B cell (primary cell): ENCODE results near the gene NIT2. TPM values are rescaled to one million over a fixed set of nuclear protein-coding genes. Genes with fewer than 3 reads are reported as not detected.

ENCODE experiments used
- ATAC-seq: fragments of 200-7000 bp; cut with Tn5 transposase; one replicate; pipeline ENCODE4 v1.10.0; 2021; ENCODE audit warnings: low read depth, mild to moderate bottlenecking, moderate number of reproducible peaks, moderate library complexity
- CTCF ChIA-PET: fragments of 350-600 bp; sonication (Branson Sonifier 250); formaldehyde crosslinking; loops from one replicate; lab custom pipeline; 2021; ENCODE audit warnings: antibody characterized with exemption, inconsistent platforms; lab: Charles Lee
- POLR2A ChIA-PET: fragments of 350-600 bp; sonication (Branson Sonifier 250); formaldehyde crosslinking; loops from one replicate; lab custom pipeline; 2021; ENCODE audit warnings: antibody characterized with exemption; lab: Charles Lee
- DNase-seq: peaks from one replicate; pipeline ENCODE4 v3.0.0; 2013
- H2AFZ ChIP-seq: 2 replicates; pipeline ENCODE4 v1.6.1; 2012; ENCODE audit warnings: mild to moderate bottlenecking, low read depth, low read length; ENCODE audit not compliant: insufficient read depth, poor library complexity, severe bottlenecking
- H3K27ac ChIP-seq, 2 donors: 1 replicate in 1 of 2; 2 replicates in 1 of 2; pipeline ENCODE4 v1.5.1; 2012 to 2013; ENCODE audit warnings: low read length in 2 of 2, mild to moderate bottlenecking in 2 of 2, moderate library complexity in 1 of 2
- H3K27me3 ChIP-seq, 4 experiments: fragments of 200-600 bp in 1 of 4; sonication (generic) in 1 of 4; replicated peaks in 1 of 4; 1 replicate in 2 of 4; 2 replicates in 2 of 4; pipeline versions ENCODE4 v1.6.1 to v1.7.0; 2013 to 2016; ENCODE audit warnings: low read length in 3 of 4, mild to moderate bottlenecking in 2 of 4, mixed read lengths in 1 of 4, moderate library complexity in 1 of 4; ENCODE audit not compliant: insufficient read depth in 4 of 4, control insufficient read depth in 3 of 4; ENCODE audit errors: control extremely low read depth in 1 of 4
- H3K36me3 ChIP-seq, 2 experiments: replicated peaks in 1 of 2; 1 replicate in 1 of 2; 2 replicates in 1 of 2; pipeline versions ENCODE4 v1.6.1 to v1.7.1; 2013; ENCODE audit warnings: low read length in 1 of 2; ENCODE audit not compliant: insufficient read depth in 2 of 2, control insufficient read depth in 1 of 2; ENCODE audit errors: control extremely low read depth in 1 of 2, extremely low read depth in 1 of 2
- H3K4me1 ChIP-seq, 2 donors: fragments of 200-600 bp in 1 of 2; sonication (generic) in 1 of 2; 1 replicate in 1 of 2; 2 replicates in 1 of 2; pipeline versions ENCODE4 v1.5.1 to v1.6.1; 2013 to 2017; ENCODE audit warnings: low read length in 2 of 2; ENCODE audit not compliant: control insufficient read depth in 2 of 2, insufficient read depth in 2 of 2
- H3K4me2 ChIP-seq: replicated peaks from 2 replicates; pipeline ENCODE3; 2012; ENCODE audit warnings: mild to moderate bottlenecking, low read depth, low read length; ENCODE audit not compliant: poor library complexity, severe bottlenecking
- H3K4me3 ChIP-seq, 5 experiments: fragments of 200-600 bp in 1 of 5; sonication (generic) in 1 of 5; 1 replicate in 3 of 5; 2 replicates in 2 of 5; pipeline versions ENCODE4 v1.5.1 to v1.7.0; 2011 to 2016; ENCODE audit warnings: low read length in 4 of 5, mild to moderate bottlenecking in 4 of 5, low read depth in 2 of 5, control low read depth in 1 of 5, moderate library complexity in 1 of 5; ENCODE audit not compliant: insufficient read depth in 1 of 5; ENCODE audit errors: control extremely low read depth in 1 of 5, extremely low read depth in 1 of 5
- H3K79me2 ChIP-seq: fragments of 200-600 bp; sonication (generic); one replicate; pipeline ENCODE4 v1.6.0; 2016; ENCODE audit warnings: low read length; ENCODE audit not compliant: control insufficient read depth, insufficient read depth
- H3K9ac ChIP-seq: fragments of 200-600 bp; sonication (generic); 2 replicates; pipeline ENCODE4 v1.6.1; 2017; ENCODE audit warnings: mild to moderate bottlenecking, low read length, moderate library complexity
- H3K9me3 ChIP-seq, 3 donors: one replicate each; pipeline versions ENCODE4 v1.6.1 to v1.7.1; 2013; ENCODE audit warnings: low read length in 2 of 3; ENCODE audit not compliant: control insufficient read depth in 2 of 3, insufficient read depth in 1 of 3; ENCODE audit errors: control extremely low read depth in 1 of 3
- H4K20me1 ChIP-seq: 2 replicates; pipeline ENCODE4 v1.6.0; 2012; ENCODE audit warnings: mild to moderate bottlenecking, low read length; ENCODE audit not compliant: insufficient read depth, control insufficient read depth, poor library complexity, severe bottlenecking
- H3K27ac Mint-ChIP-seq: one replicate; pipeline ENCODE4 v1.8.0; 2021; ENCODE audit warnings: mixed read lengths
- H3K27me3 Mint-ChIP-seq: one replicate; pipeline ENCODE4 v1.8.0; 2021; ENCODE audit warnings: mixed read lengths
- H3K4me1 Mint-ChIP-seq: one replicate; pipeline ENCODE4 v1.8.0; 2021; ENCODE audit warnings: mixed read lengths
- H3K4me3 Mint-ChIP-seq: one replicate; pipeline ENCODE4 v1.8.0; 2021; ENCODE audit warnings: mixed read lengths
- H3K9me3 Mint-ChIP-seq: one replicate; pipeline ENCODE4 v1.8.0; 2022; ENCODE audit warnings: mixed read lengths; ENCODE audit not compliant: insufficient read depth
- CTCF ChIP-seq: fragments of 200-600 bp; IDR thresholded peaks from one replicate; pipeline ENCODE4 v1.8.0; 2022; ENCODE audit warnings: antibody characterized with exemption, mild to moderate bottlenecking
- EZH2 ChIP-seq: IDR thresholded peaks from 2 replicates; pipeline ENCODE4 v1.6.1; 2012; ENCODE audit warnings: borderline replicate concordance, low read depth, mild to moderate bottlenecking, moderate library complexity, low read length; ENCODE audit not compliant: insufficient read depth, poor library complexity, severe bottlenecking
- WGBS: methylation state at CpG from one replicate; pipeline ENCODE4 v1.1.5; 2013; ENCODE audit warnings: missing lambda C conversion rate; ENCODE audit not compliant: insufficient coverage; 5-methylcytosine and 5-hydroxymethylcytosine counted together
- intact Hi-C: fragments of 100-400 bp; cut with micrococcal nuclease; formaldehyde crosslinking; loops from one replicate; pipeline ENCODE4 v1.10.0; 2022
- polyA plus RNA-seq: library from polyadenylated mRNA; depleted of rRNA; stranded (reverse); fragments of >200 nt; gene quantifications from 2 replicates; pipeline ENCODE4 v1.2.3, GENCODE V29; 2012
- total RNA-seq, 2 donors: library from RNA; stranded (reverse); fragments of 120-200 nt in 1 of 2; gene quantifications; 1 replicate in 1 of 2; 2 replicates in 1 of 2; pipeline versions ENCODE4 v1.2.3 to v1.2.4, GENCODE V29; 2013 to 2022

Gene NIT2
- total and polyA plus RNA-seq, 2 donors (not counting 1 experiment from before 2014, with no cell fraction given): 32.4 to 36.5 TPM

GRCh38 chr3:100360757-100361496 lies 26.4 kb downstream of the NIT2 start:
- no peak for ATAC-seq
- POLR2A ChIA-PET: no interaction called here
- no peak for DNase-seq

More at GRCh38 chr3:100360757-100361496, 26.4 kb downstream of the NIT2 start:
- Histone ChIP-seq H3K79me2 (no peaks in the 10 kb centered on the region), H2AFZ (no peak overlapping the region), H4K20me1 (no peaks in the 10 kb centered on the region), H3K9ac (no peak overlapping the region), H3K36me3 (peaks cover 5 to 31% of the 10 kb centered on the region in 2 experiments), H3K4me2 (no peak overlapping the region), H3K4me1 (no peaks in the 10 kb centered on the region), H3K27me3 (no peaks in the 10 kb centered on the region), H3K27ac (no peak overlapping the region), H3K9me3 (no peaks in the 10 kb centered on the region), H3K4me3 (no peak overlapping the region)
- Mint-ChIP-seq H3K27ac (no peak overlapping the region), H3K4me3 (no peak overlapping the region), H3K4me1 (no peaks in the 10 kb centered on the region), H3K27me3 (no peaks in the 10 kb centered on the region), H3K9me3 (peaks cover 2% of the 10 kb centered on the region)
- intact Hi-C loops: no loop called here
- CTCF ChIA-PET: no interaction called here
- 95% methylated on average over 3 of the region's 4 CpGs for WGBS
- no peak for TF ChIP-seq EZH2
- TF ChIP-seq CTCF: no peak
